ENCODE data around the gene GRK7. TPM values are rescaled to one million over a fixed set of nuclear protein-coding genes. Genes with fewer than 3 reads are reported as not detected.

GRK7 gene
- total RNA-seq, 1 experiment from 2014 or later = not detected

- Histone ChIP-seq H4K5ac (ENCODE audit: insufficient read length, low read depth, low read length) (no peak overlapping the region), H3K56ac (ENCODE audit: insufficient read length, low read depth, low read length) (no peak overlapping the region), H3K4me1 (ENCODE audit: insufficient read depth, low read length) (no peaks in the 10 kb centered on the region), H3K79me1 (ENCODE audit: insufficient read depth, low read depth, low read length, poor library complexity, severe bottlenecking) (no peaks in the 10 kb centered on the region), H4K8ac (replicated peaks; ENCODE audit: insufficient read length, low read depth, low read length) (no peak overlapping the region), H3K9me3 (ENCODE audit: control insufficient read depth, low read depth, low read length) (no peaks in the 10 kb centered on the region), H2BK20ac (ENCODE audit: low read depth, low read length, poor library complexity, severe bottlenecking) (no peak overlapping the region), H3K18ac (ENCODE audit: insufficient read length, low read depth, low read length) (no peak overlapping the region), H2BK120ac (ENCODE audit: low read depth, low read length, poor library complexity, severe bottlenecking) (no peak overlapping the region), H4K20me1 (ENCODE audit: control insufficient read depth, insufficient read depth, insufficient read length) (no peaks in the 10 kb centered on the region), H3T11ph (ENCODE audit: low read length) (no peak overlapping the region), H3K79me2 (ENCODE audit: insufficient read depth, low read length) (no peaks in the 10 kb centered on the region), H2AFZ (ENCODE audit: low read length) (no peak overlapping the region), H2BK15ac (ENCODE audit: low read depth, low read length) (no peak overlapping the region), H3K23me2 (ENCODE audit: insufficient read length, low read depth, low read length, poor library complexity, severe bottlenecking) (no peaks in the 10 kb centered on the region), H3K4me2 (ENCODE audit: insufficient read depth, insufficient read length, low read length) (no peak overlapping the region), H3K9ac (ENCODE audit: extremely low read depth, insufficient read length, low read length) (no peak overlapping the region), H3K27ac (ENCODE audit: insufficient read length, low read depth, low read length) (no peak overlapping the region), H3K4ac (ENCODE audit: low read depth, low read length) (no peak overlapping the region), H3K14ac (ENCODE audit: insufficient read depth, low read length) (no peak overlapping the region), H3K23ac (ENCODE audit: insufficient read length, low read depth, low read length) (no peak overlapping the region), H2AK5ac (ENCODE audit: insufficient read length, low read length) (no peak overlapping the region), H3K27me3 (ENCODE audit: insufficient read depth, low read length) (no peaks in the 10 kb centered on the region), H4K91ac (ENCODE audit: insufficient read length, low read depth, low read length) (no peak overlapping the region), H2BK5ac (ENCODE audit: insufficient read length, low read length) (no peak overlapping the region), H2BK12ac (ENCODE audit: insufficient read length, low read depth, low read length) (no peak overlapping the region)
- Mint-ChIP-seq H3K9me3 (no peaks in the 10 kb centered on the region), H3K27me3 (ENCODE audit: low read depth) (no peaks in the 10 kb centered on the region), H3K27ac (no peak overlapping the region), H3K36me3 (ENCODE audit: insufficient read depth in 1 of 3, low read depth in 3 of 3) (peaks cover 0 to 8% (median 0%) of the 10 kb centered on the region in 3 experiments; a peak in 1 of 7 replicates), H3K4me1 (no peaks in the 10 kb centered on the region), H3K4me3 (no peak overlapping the region)
- WGBS (ENCODE audit: extremely low coverage, insufficient read length, low lambda C conversion rate) = no CpG with 5 or more reads among the region's 3 CpGs
- no peak for TF ChIP-seq CTCF (conservative IDR thresholded peaks at IDR 0.05)
- DNase-seq = peak; percentile 39
Observed at GRCh38 chr3:141753399-141753798, 9.8 kb upstream of the GRK7 start.
